GM18520 (cell line): Measurements from ENCODE around the gene MAST4.

ENCODE experiments used
- ATAC-seq: cut with Tn5 transposase; IDR thresholded peaks from one replicate; pipeline ENCODE4 v1.9.1; 2021; ENCODE audit not compliant: unreplicated experiment

Gene MAST4

GRCh38 chr5:66894480-66895240, 298.5 kb downstream of the MAST4 start:
- no peak for ATAC-seq

GRCh38 chr5:66896171-66896570, 300.0 kb downstream of the MAST4 start:
- ATAC-seq: no peak

- ATAC-seq: no peak
These were observed 301.2 kb downstream of the MAST4 start for GRCh38 chr5:66897356-66897755.

- no peak for ATAC-seq
These were observed 302.2 kb downstream of the MAST4 start for GRCh38 chr5:66898241-66898995.

- no peak for ATAC-seq
These were observed 307.0 kb downstream of the MAST4 start for GRCh38 chr5:66903218-66903617.

GRCh38 chr5:66903709-66904108, 307.5 kb downstream of the MAST4 start:
- ATAC-seq: no peak

- ATAC-seq: no peak
These were observed 308.0 kb downstream of the MAST4 start for GRCh38 chr5:66904189-66904588.

GRCh38 chr5:66906021-66906420, 309.8 kb downstream of the MAST4 start:
- ATAC-seq: no peak

GRCh38 chr5:66908230-66908629, 312.0 kb downstream of the MAST4 start:
- no peak for ATAC-seq

- no peak for ATAC-seq
These were observed 313.2 kb downstream of the MAST4 start for GRCh38 chr5:66909364-66909763.

GRCh38 chr5:66912787-66913186, 316.6 kb downstream of the MAST4 start:
- no peak for ATAC-seq

GRCh38 chr5:66915531-66915930, 319.3 kb downstream of the MAST4 start:
- no peak for ATAC-seq

- no peak for ATAC-seq
These were observed 326.7 kb downstream of the MAST4 start for GRCh38 chr5:66922881-66923280.

- no peak for ATAC-seq
These were observed 327.3 kb downstream of the MAST4 start for GRCh38 chr5:66923457-66923856.

GRCh38 chr5:66923922-66924321, 327.7 kb downstream of the MAST4 start:
- no peak for ATAC-seq

GRCh38 chr5:66927140-66927539, 330.9 kb downstream of the MAST4 start:
- ATAC-seq: no peak

GRCh38 chr5:66929281-66929680, 333.1 kb downstream of the MAST4 start:
- ATAC-seq: no peak

- ATAC-seq: no peak
These were observed 333.8 kb downstream of the MAST4 start for GRCh38 chr5:66929995-66930394.

- no peak for ATAC-seq
These were observed 335.5 kb downstream of the MAST4 start for GRCh38 chr5:66931651-66932050.

GRCh38 chr5:66932457-66932856, 336.3 kb downstream of the MAST4 start:
- ATAC-seq: no peak

- ATAC-seq: no peak
These were observed 336.9 kb downstream of the MAST4 start for GRCh38 chr5:66933066-66933465.

- no peak for ATAC-seq
These were observed 342.9 kb downstream of the MAST4 start for GRCh38 chr5:66939094-66939493.
